CD4-positive, alpha-beta T cell treated with Interleukin-1 beta for 1 hour (primary cell): Measurements from ENCODE around the gene CLCN2.
A peak's percentile ranks its signal among the peaks of the same experiment; 100 is the strongest.
"Not testable (repeated sequence)": the region's sequence is repeated elsewhere in the genome, so short reads cannot be mapped to it uniquely, and the experiment has no call there.

ENCODE experiments used
- DNase-seq, 2 donors: peaks; one replicate each; pipeline ENCODE4 v3.0.0-alpha.2; 2020 to 2022

The CLCN2 gene

GRCh38 chr3:184344579-184345316, 16.7 kb downstream of the CLCN2 start:
- no peak for DNase-seq

GRCh38 chr3:184343200-184343876, 18.1 kb downstream of the CLCN2 start:
- DNase-seq, result no peak

- DNase-seq, result no peak
Observed at GRCh38 chr3:184341925-184342324, 19.5 kb downstream of the CLCN2 start.

GRCh38 chr3:184339451-184340135, 21.8 kb downstream of the CLCN2 start:
- not testable (repeated sequence) for DNase-seq

- DNase-seq, result no peak
Observed at GRCh38 chr3:184339001-184339400, 22.4 kb downstream of the CLCN2 start.

GRCh38 chr3:184338511-184338945, 22.9 kb downstream of the CLCN2 start:
- DNase-seq, result peak; percentile 27 to 34

- DNase-seq, result no peak
Observed at GRCh38 chr3:184337981-184338380, 23.4 kb downstream of the CLCN2 start.

- DNase-seq, result no peak
Observed at GRCh38 chr3:184337399-184337714, 24.0 kb downstream of the CLCN2 start, which contains the start of gene FAM131A. Gene FAM131A, plus strand, starts transcription at chr3:184337600. Its CDS starts 31 bp downstream, at chr3:184337631.

GRCh38 chr3:184336547-184337398, 24.6 kb downstream of the CLCN2 start:
- DNase-seq, result no peak

- peak; percentile 89 to 91 for DNase-seq
Observed at GRCh38 chr3:184335661-184336546, 25.5 kb downstream of the CLCN2 start.

- no peak for DNase-seq
Observed at GRCh38 chr3:184335291-184335660, 26.1 kb downstream of the CLCN2 start.

- peak; percentile 34 to 39 for DNase-seq
Observed at GRCh38 chr3:184334470-184335158, 26.8 kb downstream of the CLCN2 start.

GRCh38 chr3:184333700-184334099, 27.7 kb downstream of the CLCN2 start:
- no peak for DNase-seq

- no peak for DNase-seq
Observed at GRCh38 chr3:184333190-184333589, 28.2 kb downstream of the CLCN2 start.

GRCh38 chr3:184332370-184333090, 28.9 kb downstream of the CLCN2 start:
- no peak for DNase-seq

- no peak for DNase-seq
Observed at GRCh38 chr3:184328516-184328915, 32.9 kb downstream of the CLCN2 start.

- no peak for DNase-seq
Observed at GRCh38 chr3:184327171-184327570, 34.2 kb downstream of the CLCN2 start.

- no peak for DNase-seq
Observed at GRCh38 chr3:184325715-184326369, 35.6 kb downstream of the CLCN2 start.

- no peak for DNase-seq
Observed at GRCh38 chr3:184325269-184325668, 36.1 kb downstream of the CLCN2 start.

GRCh38 chr3:184323696-184324095, 37.7 kb downstream of the CLCN2 start:
- no peak for DNase-seq
